Large intestine (tissue), 3 donors: Measurements from ENCODE around the gene RNU4-1. TPM values are rescaled to one million over a fixed set of nuclear protein-coding genes. Genes with fewer than 3 reads are reported as not detected.

Experiments
- DNase-seq, 2 donors: peaks; one replicate each; pipeline versions ENCODE4 v3.0.0 to v3.0.0-alpha.2; 2013
- H3K27ac ChIP-seq: one replicate; pipeline ENCODE4 v1.5.1; 2013; ENCODE audit warnings: low read length
- H3K27me3 ChIP-seq: 2 replicates; pipeline ENCODE4 v1.6.1; 2013; ENCODE audit warnings: low read length; ENCODE audit not compliant: control insufficient read depth, insufficient read depth
- H3K36me3 ChIP-seq: 2 replicates; pipeline ENCODE4 v1.6.1; 2013; ENCODE audit warnings: low read length; ENCODE audit not compliant: control insufficient read depth, insufficient read depth
- H3K4me1 ChIP-seq: one replicate; pipeline ENCODE4 v1.6.1; 2013; ENCODE audit warnings: low read length; ENCODE audit not compliant: control insufficient read depth, insufficient read depth
- H3K4me3 ChIP-seq: one replicate; pipeline ENCODE4 v1.5.1; 2013; ENCODE audit warnings: low read length
- H3K9me3 ChIP-seq: one replicate; pipeline ENCODE4 v1.6.1; 2013; ENCODE audit warnings: mild to moderate bottlenecking, low read depth, low read length, moderate library complexity; ENCODE audit not compliant: control insufficient read depth
- WGBS: methylation state at CpG from one replicate; pipeline ENCODE4 v1.1.5; 2013; ENCODE audit warnings: low lambda C conversion rate; ENCODE audit not compliant: insufficient coverage; 5-methylcytosine and 5-hydroxymethylcytosine counted together
- polyA plus RNA-seq: library from polyadenylated mRNA; unstranded; fragments of 120-200 nt; gene quantifications from one replicate; pipeline ENCODE4 v1.2.1, GENCODE V29; 2013

The RNU4-1 gene
- polyA plus RNA-seq, 1 donor, result not detected

DNA sequence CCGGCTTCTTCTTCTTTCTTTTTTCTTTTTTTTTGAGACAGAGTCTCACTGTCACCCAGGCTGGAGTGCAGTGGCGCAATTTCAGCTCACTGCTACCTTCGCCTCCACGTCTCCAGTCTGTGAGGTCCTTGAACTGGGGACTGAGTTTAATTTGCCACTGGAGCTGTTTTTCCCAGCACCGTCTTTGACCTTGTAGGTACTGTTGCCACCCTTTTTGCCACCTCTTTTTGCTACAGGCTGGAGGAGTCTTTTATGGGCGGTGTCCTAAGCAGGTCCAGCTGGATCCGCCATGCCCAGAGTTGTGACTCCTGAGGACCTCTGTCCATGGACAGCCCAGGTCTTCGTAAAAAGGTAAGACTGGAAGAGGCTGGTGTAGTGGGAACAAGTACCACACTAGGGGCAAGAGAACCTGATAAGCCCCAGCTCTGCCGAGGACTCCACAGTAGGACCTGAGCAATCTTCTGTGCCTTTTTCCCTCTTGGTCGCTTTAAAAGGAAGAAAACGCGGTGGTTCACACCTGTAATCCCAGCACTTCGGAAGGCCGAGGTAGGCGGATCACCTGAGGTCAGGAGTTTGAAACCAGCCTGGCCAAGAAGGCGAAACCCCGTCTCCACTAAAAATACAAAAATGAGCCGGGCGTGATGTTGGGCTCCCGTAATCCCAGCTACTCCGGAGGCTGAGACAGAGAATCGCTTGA is 2.3 kb downstream of the RNU4-1 start:
- WGBS, result 100% methylated on average over 1 of the region's 22 CpGs
- H3K27ac ChIP-seq, result peak overlapping the region; percentile 98
- peaks cover 9% of the 10 kb centered on the region for H3K4me1 ChIP-seq
- no peaks in the 10 kb centered on the region for H3K27me3 ChIP-seq
- H3K4me3 ChIP-seq, result peak overlapping the region; percentile 24
- peak; percentile 42 to 66 for DNase-seq
- H3K36me3 ChIP-seq, result no peaks in the 10 kb centered on the region
- H3K9me3 ChIP-seq, result no peaks in the 10 kb centered on the region

DNA sequence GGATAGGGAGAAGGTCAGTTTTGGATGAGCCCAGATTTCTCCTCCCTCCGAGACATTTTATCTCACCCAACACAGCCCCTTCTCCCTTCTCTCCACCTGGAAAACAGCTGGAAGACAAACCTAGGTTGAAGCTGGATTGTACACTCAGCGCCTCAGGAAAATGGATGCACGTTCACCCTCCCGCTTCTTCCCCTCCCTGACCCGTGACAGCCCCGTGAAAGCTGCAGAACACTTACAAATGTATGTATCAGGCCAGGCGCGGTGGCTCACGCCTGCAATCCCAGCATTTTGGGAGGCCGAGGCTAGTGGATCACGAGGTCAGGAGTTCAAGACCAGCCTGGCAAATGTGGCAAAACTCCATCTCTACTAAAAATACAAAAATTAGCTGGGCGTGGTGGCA is 5.5 kb downstream of the RNU4-1 start:
- DNase-seq, result no peak
- H3K4me1 ChIP-seq, result peaks cover 9% of the 10 kb centered on the region
- H3K9me3 ChIP-seq, result no peaks in the 10 kb centered on the region
- H3K4me3 ChIP-seq, result no peak overlapping the region
- WGBS, result no CpG with 5 or more reads among the region's 12 CpGs
- no peaks in the 10 kb centered on the region for H3K27me3 ChIP-seq
- H3K27ac ChIP-seq, result no peak overlapping the region
- H3K36me3 ChIP-seq, result no peaks in the 10 kb centered on the region

DNA sequence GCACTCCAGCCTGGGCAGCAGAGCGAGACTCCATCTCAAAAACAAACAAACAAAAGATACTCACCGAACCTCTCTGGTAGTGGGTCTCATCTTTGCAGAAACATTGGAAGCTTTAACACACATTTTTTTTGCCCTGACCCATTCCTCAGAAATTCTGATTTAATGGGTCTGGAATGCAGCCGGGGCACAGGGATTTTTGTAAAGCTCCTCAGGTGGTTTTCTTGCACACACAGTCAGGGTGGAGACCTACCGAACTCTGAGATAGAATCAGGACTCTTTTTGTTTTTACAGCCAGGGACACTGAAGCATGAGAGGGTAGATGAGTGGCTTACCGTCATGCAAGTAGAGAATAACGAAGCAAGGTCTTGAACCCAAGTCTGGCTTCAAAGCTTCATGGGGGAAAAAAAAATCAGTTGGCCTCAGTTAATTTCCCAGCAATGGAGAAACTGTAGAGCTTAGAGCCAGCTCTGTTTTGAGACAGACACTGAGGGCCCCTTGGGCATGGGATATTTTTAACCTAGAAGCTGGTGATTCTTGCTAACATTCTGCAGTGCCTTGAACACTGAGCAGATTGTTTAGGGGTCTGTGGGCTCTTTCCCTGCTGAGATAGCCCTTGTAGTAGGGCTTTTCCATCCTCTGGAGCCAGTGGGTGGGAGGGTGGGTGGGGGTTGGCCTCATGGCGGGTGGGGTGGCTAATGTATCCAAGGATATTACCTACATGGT is 6.1 kb downstream of the RNU4-1 start:
- no CpG with 5 or more reads among the region's 7 CpGs for WGBS
- Histone ChIP-seq H3K9me3 (peaks cover 3% of the 10 kb centered on the region), H3K27me3 (no peaks in the 10 kb centered on the region), H3K36me3 (no peaks in the 10 kb centered on the region), H3K27ac (no peak overlapping the region), H3K4me1 (peaks cover 9% of the 10 kb centered on the region), H3K4me3 (no peak overlapping the region)
- no peak for DNase-seq

DNA sequence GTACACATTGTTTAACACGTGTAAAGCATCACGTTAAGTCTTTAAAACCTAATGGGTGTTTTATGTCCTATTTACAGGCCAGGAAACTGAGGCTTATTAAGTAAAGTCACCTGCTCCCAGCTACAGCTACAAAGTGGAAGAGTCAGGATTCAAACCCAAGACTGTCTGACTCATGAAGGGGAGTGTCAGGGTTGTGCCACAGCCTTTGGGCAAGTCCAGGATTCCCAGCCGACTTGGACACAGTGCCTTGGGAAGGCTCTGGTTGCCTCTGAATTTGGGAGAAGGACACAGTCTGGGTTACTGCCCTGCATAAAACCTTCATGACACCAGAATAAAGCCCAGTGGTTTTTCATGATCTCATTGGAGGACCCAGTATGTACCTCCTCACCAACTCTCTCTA is 8.7 kb downstream of the RNU4-1 start:
- H3K9me3 ChIP-seq, result peaks cover 4% of the 10 kb centered on the region
- no peak for DNase-seq
- no peak overlapping the region for H3K27ac ChIP-seq
- H3K4me1 ChIP-seq, result no peaks in the 10 kb centered on the region
- no peak overlapping the region for H3K4me3 ChIP-seq
- no peaks in the 10 kb centered on the region for H3K36me3 ChIP-seq
- no peaks in the 10 kb centered on the region for H3K27me3 ChIP-seq
- 80% methylated on average over 1 of the region's 3 CpGs for WGBS

DNA sequence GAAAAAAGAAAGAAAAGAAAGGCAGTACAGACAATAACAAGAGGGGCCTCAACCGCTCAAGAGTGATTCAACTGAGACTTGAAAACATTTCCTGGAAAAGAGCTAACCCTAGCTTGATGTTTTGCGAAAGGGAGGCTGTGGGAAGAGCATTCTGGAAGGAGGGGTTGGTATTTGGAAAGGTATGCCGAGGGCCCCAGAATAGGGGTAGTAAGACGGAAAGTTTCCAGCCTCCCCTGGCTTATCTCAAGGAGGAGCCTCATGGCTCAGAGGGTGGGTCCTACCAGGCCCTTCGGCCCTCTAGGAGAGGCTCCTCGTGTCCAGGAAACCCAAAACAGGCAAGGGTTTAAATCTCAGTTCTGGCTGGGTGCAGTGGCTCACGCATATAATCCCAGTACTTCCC is 9.7 kb downstream of the RNU4-1 start:
- Histone ChIP-seq H3K4me1 (no peaks in the 10 kb centered on the region), H3K9me3 (peaks cover 9% of the 10 kb centered on the region), H3K27me3 (no peaks in the 10 kb centered on the region), H3K27ac (no peak overlapping the region), H3K36me3 (no peaks in the 10 kb centered on the region), H3K4me3 (no peak overlapping the region)
- WGBS, result no CpG with 5 or more reads among the region's 7 CpGs
- no peak for DNase-seq

DNA sequence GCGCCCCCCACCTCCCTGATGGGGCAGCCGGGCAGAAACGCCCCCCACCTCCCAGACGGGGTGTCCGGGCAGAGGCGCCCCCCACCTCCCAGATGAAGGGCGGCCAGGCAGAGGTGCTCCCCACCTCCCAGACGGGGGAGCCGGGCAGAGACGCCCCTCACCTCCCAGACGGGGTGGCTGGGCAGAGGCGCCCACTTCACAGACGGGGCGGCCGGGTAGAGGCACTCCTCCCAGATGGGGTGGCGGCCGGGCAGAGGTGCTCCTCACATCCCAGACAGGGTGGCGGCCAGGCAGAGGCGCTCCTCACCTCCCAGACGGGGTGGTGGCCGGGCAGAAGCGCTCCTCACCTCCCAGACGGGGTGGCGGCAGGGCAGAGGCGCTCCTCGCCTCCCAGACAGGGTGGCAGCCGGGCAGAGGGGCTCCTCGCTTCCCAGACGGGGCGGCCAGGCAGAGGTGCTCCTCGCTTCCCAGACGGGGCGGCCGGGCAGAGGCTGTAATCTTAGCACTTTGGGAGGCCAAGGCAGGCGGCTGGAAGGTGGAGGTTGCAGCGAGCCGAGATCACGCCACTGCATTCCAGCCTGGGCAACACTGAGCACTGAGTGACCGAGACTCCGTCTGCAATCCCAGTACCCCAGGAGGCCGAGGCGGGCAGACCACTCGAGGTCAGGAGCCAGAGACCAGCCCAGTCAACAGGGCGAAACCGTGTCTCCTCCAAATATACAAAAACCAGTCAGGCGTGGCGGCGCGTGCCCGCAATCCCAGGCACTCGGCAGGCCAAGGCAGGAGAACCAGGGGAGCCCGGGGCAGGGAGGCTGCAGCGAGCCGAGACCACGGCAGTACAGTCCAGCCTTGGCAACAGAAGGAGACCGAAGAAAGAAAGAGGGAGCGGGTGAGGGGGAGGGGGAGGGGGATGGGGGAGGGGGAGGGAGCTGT is 14.6 kb downstream of the RNU4-1 start:
- Histone ChIP-seq H3K4me1 (no peaks in the 10 kb centered on the region), H3K27ac (peak overlapping the region; percentile 29), H3K9me3 (peaks cover 15% of the 10 kb centered on the region), H3K4me3 (no peak overlapping the region), H3K36me3 (no peaks in the 10 kb centered on the region), H3K27me3 (no peaks in the 10 kb centered on the region)
- no peak for DNase-seq
- WGBS, result no CpG with 5 or more reads among the region's 57 CpGs

DNA sequence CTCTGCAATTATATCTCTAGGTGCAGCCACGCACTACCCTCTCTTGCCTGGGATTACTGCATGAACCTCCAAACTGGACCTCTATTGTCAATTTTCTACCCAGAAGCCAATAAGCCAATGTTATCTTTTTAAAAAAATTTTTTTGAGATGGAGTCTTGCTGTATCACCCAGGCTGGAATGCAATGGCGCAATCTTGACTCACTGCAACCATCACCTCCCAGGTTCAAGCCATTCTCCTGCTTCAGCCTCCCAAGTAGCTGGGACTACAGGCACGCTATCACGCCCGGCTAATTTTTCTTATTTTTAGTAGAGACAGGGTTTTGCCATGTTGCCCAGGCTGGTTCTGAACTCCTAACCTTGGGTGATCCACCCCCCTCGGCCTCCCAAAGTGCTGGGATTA is 16.3 kb downstream of the RNU4-1 start:
- 100% methylated on average over 1 of the region's 6 CpGs for WGBS
- no peak overlapping the region for H3K27ac ChIP-seq
- H3K27me3 ChIP-seq, result no peaks in the 10 kb centered on the region

DNA sequence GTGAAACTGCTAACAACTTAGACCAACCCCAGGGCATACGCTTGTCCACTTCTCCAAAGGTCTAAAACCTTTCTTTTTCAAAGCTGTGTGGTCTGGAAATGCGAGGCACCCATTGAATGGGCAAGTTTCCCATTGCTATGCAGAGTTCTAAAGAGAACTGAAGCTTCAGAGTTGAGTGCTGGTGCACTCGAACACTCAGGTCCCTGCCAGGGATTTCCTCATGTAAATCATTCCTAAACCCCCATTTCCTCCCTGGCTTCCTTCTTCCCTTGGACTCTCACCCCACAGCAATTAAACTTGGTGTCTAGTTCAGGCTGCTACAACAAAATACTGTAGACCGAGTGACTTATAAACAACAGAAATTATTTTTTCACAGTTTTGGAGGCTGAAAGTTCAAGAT is 25.3 kb downstream of the RNU4-1 start:
- 80% methylated on average over 1 of the region's 4 CpGs for WGBS
- Histone ChIP-seq H3K4me3 (no peak overlapping the region), H3K9me3 (no peaks in the 10 kb centered on the region), H3K27ac (peak overlapping the region; percentile 72), H3K27me3 (no peaks in the 10 kb centered on the region), H3K36me3 (no peaks in the 10 kb centered on the region), H3K4me1 (peaks cover 35% of the 10 kb centered on the region)
- DNase-seq, result peak; percentile 74 to 85

More for the DNA sequence above, 16.3 kb downstream of the RNU4-1 start:
- H3K9me3 ChIP-seq, result peaks cover 11% of the 10 kb centered on the region
- H3K4me1 ChIP-seq, result no peaks in the 10 kb centered on the region
- H3K4me3 ChIP-seq, result no peak overlapping the region
- no peaks in the 10 kb centered on the region for H3K36me3 ChIP-seq
- DNase-seq, result no peak

DNA sequence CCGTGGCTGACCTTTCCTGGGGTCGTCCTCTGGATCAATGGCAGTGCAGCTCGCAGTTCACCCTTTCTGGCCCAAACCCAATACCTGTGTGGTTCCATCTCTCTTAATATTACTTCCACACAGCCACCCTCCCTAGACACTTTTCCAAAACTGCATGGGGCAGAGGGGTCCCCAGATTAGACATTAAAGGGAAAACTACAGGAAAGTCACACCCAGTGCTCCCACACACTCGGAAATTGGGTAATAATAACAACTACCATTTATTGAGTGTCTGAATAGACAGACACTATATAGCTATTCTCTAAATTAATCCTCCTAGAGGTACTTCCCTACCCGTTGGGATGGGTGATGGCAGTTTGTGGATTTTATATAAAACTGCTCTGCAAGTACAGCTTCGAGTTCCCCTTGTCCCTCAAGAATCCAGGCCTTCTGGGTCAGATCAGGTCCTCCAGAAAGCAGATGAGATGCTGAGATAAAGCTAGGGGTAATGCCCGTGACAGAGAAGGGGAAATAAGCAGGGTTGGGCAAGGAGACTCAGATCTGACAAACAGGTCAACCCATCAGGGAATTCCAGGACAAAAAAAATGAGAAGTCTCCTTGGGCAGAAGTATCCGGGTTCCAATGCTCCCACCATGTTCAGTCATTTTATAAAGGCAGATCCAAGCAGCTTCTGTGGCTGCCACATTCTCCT is 26.7 kb downstream of the RNU4-1 start:
- peak overlapping the region; percentile 13 for H3K27ac ChIP-seq
- no peaks in the 10 kb centered on the region for H3K36me3 ChIP-seq
- no peaks in the 10 kb centered on the region for H3K27me3 ChIP-seq
- peaks cover 48% of the 10 kb centered on the region for H3K4me1 ChIP-seq
- no peak overlapping the region for H3K4me3 ChIP-seq
- WGBS, result 82% methylated on average over 2 of the region's 8 CpGs
- H3K9me3 ChIP-seq, result no peaks in the 10 kb centered on the region
- DNase-seq, result no peak
